Bronchial epithelial cell (primary cell): ENCODE data around the gene AMIGO1. TPM values are rescaled to one million over a fixed set of nuclear protein-coding genes. Genes with fewer than 3 reads are reported as not detected.

ENCODE experiments used
- DNase-seq: peaks from one replicate; pipeline ENCODE4 v3.0.0-alpha.2; 2010; ENCODE audit warnings: low read depth
- FAIRE-seq: peaks from 2 replicates; lab custom pipeline; 2011; peaks lifted over from hg19 to GRCh38; lab: Jason Lieb, UNC
- H3K27me3 ChIP-seq: 2 replicates; pipeline ENCODE4 v1.5.1; 2011; ENCODE audit warnings: low read length; ENCODE audit not compliant: control insufficient read depth, insufficient read depth
- H3K36me3 ChIP-seq: 2 replicates; pipeline ENCODE4 v1.5.1; 2011; ENCODE audit warnings: low read length; ENCODE audit not compliant: control insufficient read depth, insufficient read depth
- H3K4me3 ChIP-seq: 2 replicates; pipeline ENCODE4 v1.5.1; 2011; ENCODE audit warnings: mild to moderate bottlenecking, low read depth, low read length, control low read depth
- total RNA-seq: library from RNA; depleted of rRNA; stranded (reverse); fragments of >200 nt; gene quantifications from 2 replicates; pipeline ENCODE4 v1.2.1, GENCODE V29; 2014
- TF ChIP-seq, protein P1 (sequence below): IDR thresholded peaks from 2 replicates; pipeline ENCODE4 v1.5.1; 2011; ENCODE audit warnings: mild to moderate bottlenecking, moderate library complexity, low read length, control low read depth, inconsistent platforms; ENCODE audit not compliant: insufficient read depth, severe bottlenecking

AMIGO1 gene, protein sequence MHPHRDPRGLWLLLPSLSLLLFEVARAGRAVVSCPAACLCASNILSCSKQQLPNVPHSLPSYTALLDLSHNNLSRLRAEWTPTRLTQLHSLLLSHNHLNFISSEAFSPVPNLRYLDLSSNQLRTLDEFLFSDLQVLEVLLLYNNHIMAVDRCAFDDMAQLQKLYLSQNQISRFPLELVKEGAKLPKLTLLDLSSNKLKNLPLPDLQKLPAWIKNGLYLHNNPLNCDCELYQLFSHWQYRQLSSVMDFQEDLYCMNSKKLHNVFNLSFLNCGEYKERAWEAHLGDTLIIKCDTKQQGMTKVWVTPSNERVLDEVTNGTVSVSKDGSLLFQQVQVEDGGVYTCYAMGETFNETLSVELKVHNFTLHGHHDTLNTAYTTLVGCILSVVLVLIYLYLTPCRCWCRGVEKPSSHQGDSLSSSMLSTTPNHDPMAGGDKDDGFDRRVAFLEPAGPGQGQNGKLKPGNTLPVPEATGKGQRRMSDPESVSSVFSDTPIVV
- total RNA-seq: 0.13 and 0.26 TPM in 2 replicates

DNA sequence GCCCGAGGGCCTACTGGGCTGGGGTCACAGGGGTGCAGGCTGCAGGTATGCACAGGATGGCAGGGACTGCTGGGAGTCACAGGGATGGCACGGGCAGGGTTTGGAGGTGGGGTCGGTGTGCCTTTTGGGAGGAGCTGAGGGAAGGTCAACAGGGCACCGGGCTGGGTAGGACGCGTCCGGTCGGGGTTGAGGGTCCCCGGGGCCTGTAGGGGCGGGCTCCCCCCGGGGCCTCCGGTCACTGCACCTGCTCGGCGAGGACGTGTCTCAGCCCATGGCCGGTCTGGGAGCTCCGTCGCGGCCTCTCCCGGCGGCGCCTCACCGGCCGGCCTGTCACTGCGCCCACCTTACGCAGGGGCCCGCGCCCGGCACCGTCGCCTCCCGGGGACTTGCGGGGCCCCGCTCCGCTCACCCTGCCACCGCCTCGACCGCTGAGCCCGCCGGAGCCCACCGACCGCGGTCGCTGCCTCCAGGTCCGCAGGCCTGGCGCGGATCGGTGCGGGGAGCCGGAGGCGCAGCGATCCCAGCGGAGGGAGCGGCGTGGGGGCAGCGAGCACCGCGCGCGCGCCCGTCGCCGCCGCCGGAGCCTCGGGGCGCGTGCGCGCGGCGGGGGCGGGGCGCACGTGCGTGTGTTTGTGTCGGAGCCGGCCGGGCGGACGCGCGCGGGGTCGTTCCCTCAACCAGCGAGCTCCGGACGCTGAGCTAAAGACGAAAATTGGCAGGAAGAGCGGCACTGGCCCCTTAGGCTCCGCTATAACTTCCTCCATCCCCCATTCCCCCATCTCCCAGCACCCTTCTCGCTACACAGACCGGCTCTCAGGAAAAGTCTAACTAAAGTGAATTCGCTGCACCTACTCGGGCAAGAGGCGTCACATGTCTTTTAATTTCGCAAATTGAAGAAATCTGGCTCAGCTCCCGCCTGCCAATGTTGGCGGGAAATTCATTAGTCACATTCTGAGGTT is at the start of gene AMIGO1:
Gene AMIGO1 (minus strand): TSS at position 552 of the 959 bp plus-strand sequence. CDS start 815 bp downstream, outside the sequence.
- DNase-seq: no peak
- peaks cover 4% of the 10 kb centered on the region for H3K27me3 ChIP-seq
- FAIRE-seq: no peak

DNA sequence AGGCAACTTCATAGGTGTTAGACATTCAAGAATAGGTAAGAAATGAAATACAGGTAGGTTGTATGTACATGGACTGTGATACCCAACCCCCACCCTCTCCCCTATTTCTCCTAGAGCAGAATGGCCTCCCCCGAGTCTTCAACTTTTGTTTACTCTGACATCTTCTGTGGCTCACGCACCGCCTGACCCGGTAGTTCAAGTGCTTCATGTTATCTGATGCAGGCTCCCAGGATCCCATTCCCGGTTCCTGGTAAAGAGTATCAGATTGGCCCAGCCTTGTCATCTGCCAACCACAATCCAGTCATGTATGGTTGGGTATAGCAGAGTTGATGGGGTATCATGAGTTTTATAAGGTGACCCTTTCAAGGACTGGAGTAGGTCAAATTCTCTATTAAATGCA is 48.0 kb upstream of the AMIGO1 start:
- Histone ChIP-seq H3K4me3 (no peak overlapping the region), H3K36me3 (no peaks in the 10 kb centered on the region), H3K27me3 (no peaks in the 10 kb centered on the region)
- DNase-seq (no peak), FAIRE-seq (no peak)
- TF ChIP-seq, protein P1, sequence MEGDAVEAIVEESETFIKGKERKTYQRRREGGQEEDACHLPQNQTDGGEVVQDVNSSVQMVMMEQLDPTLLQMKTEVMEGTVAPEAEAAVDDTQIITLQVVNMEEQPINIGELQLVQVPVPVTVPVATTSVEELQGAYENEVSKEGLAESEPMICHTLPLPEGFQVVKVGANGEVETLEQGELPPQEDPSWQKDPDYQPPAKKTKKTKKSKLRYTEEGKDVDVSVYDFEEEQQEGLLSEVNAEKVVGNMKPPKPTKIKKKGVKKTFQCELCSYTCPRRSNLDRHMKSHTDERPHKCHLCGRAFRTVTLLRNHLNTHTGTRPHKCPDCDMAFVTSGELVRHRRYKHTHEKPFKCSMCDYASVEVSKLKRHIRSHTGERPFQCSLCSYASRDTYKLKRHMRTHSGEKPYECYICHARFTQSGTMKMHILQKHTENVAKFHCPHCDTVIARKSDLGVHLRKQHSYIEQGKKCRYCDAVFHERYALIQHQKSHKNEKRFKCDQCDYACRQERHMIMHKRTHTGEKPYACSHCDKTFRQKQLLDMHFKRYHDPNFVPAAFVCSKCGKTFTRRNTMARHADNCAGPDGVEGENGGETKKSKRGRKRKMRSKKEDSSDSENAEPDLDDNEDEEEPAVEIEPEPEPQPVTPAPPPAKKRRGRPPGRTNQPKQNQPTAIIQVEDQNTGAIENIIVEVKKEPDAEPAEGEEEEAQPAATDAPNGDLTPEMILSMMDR: no peak

More for the DNA sequence above, at the start of gene AMIGO1:
- TF ChIP-seq, protein P1: no peak
- Histone ChIP-seq H3K36me3 (no peaks in the 10 kb centered on the region), H3K4me3 (peak within 1 kb of the TSS; percentile 41)

DNA sequence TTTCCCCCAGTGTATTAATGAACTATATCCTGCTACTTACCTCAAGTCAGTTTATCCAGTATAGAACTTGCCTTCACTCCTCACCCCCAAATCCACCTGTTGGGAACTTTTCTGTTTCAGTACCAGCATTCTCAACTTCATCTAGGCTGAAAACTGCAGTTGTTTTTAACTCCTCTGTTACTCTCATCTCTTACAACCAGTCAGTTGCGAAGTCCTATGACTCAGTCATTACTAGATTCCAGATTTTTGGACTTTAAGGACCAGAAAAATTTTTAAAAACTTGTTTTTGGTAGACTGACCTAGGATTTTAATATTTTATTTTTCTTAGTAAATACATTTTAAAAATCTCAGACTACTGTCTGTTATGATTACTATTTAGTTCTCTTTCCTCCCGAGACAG is 47.0 kb upstream of the AMIGO1 start:
- TF ChIP-seq, protein P1: no peak
- H3K36me3 ChIP-seq: no peaks in the 10 kb centered on the region
- no peak for FAIRE-seq

DNA sequence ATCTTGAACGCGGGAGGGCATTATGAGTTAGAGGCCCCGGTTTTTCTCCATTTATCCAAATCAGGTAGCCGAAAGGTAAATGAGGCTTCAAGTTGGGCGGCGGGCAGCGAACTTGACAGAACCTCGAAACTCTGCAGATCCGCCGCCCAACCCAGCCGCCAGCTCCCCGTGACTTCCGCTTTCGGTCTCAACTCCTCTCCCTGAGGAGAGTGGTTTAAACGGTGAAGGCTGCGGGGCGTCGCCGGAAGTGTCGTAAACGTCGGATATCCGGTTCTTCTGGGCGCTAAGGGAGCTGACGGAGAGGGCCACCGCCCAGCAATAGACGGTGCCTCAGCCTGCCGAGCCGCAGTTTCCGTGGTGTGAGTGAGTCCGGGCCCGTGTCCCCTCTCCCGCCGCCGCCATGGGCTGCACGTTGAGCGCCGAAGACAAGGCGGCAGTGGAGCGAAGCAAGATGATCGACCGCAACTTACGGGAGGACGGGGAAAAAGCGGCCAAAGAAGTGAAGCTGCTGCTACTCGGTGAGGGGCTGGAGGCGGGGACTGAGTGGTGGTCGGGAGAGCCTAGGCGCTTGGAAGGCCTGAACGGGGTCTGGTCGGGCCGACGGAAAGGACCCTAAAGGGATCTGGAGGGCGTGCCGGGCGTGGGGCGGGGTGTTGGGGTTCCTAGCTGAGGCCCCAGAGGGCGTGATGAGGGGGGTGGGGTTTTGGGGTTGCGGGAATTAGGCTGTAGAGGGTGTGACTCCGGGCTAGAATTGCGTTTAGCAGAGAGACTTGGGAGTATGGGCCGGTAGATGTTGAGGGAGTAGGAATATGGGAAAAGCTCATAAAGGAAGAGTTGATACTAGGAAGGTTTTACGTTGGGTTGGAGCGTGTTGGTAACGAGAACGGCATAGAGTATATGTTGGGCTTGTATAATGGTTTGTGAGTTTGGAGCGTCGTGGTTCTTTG is 39.1 kb upstream of the AMIGO1 start, which contains the start of gene GNAI3:
Gene GNAI3 (plus strand): TSS at position 295 of the 947 bp plus-strand sequence. CDS start 106 bp downstream, at position 401.
- TF ChIP-seq, protein P1: no peak
- FAIRE-seq (no peak), DNase-seq (peak; percentile 93)
- Histone ChIP-seq H3K36me3 (no peaks in the 10 kb centered on the region), H3K4me3 (peak within 1 kb of the TSS; percentile 98), H3K27me3 (no peaks in the 10 kb centered on the region)

More for the DNA sequence above, 47.0 kb upstream of the AMIGO1 start:
- no peak for DNase-seq
- no peaks in the 10 kb centered on the region for H3K27me3 ChIP-seq
- no peak overlapping the region for H3K4me3 ChIP-seq
